HK-2 (cell line): Measurements from ENCODE around the gene FAM151A.
A peak's percentile ranks its signal among the peaks of the same experiment; 100 is the strongest.

ENCODE experiments used
- DNase-seq: peaks from one replicate; pipeline ENCODE4 v3.0.0-alpha.2; 2018; ENCODE audit not compliant: unreplicated experiment

The FAM151A gene

GRCh38 chr1:54604051-54604450, 19.3 kb downstream of the FAM151A start:
- no peak for DNase-seq

GRCh38 chr1:54603241-54603640, 20.1 kb downstream of the FAM151A start:
- no peak for DNase-seq

- no peak for DNase-seq
These were observed 20.8 kb downstream of the FAM151A start for GRCh38 chr1:54602554-54602953.

- DNase-seq = no peak
These were observed 21.6 kb downstream of the FAM151A start for GRCh38 chr1:54601730-54602129.

- DNase-seq = no peak
These were observed 22.2 kb downstream of the FAM151A start for GRCh38 chr1:54600947-54601721.

- no peak for DNase-seq
These were observed 24.0 kb downstream of the FAM151A start for GRCh38 chr1:54599211-54599823.

- DNase-seq = no peak
These were observed 25.8 kb downstream of the FAM151A start for GRCh38 chr1:54597455-54598030.

- DNase-seq = no peak
These were observed 26.6 kb downstream of the FAM151A start for GRCh38 chr1:54596756-54597155.

- DNase-seq = no peak
These were observed 27.3 kb downstream of the FAM151A start for GRCh38 chr1:54595956-54596498.

- DNase-seq = no peak
These were observed 28.9 kb downstream of the FAM151A start for GRCh38 chr1:54594463-54594862.

- no peak for DNase-seq
These were observed 29.7 kb downstream of the FAM151A start for GRCh38 chr1:54593571-54594160.

- DNase-seq = no peak
These were observed 32.1 kb downstream of the FAM151A start for GRCh38 chr1:54591127-54591756.

- no peak for DNase-seq
These were observed 34.9 kb downstream of the FAM151A start for GRCh38 chr1:54588377-54588776.

- no peak for DNase-seq
These were observed 37.9 kb downstream of the FAM151A start for GRCh38 chr1:54585181-54586066.

GRCh38 chr1:54584575-54584974, 38.8 kb downstream of the FAM151A start:
- DNase-seq = no peak

GRCh38 chr1:54583871-54584270, 39.5 kb downstream of the FAM151A start:
- DNase-seq = no peak

GRCh38 chr1:54583307-54583686, 40.0 kb downstream of the FAM151A start:
- DNase-seq = no peak

- DNase-seq = no peak
These were observed 40.6 kb downstream of the FAM151A start for GRCh38 chr1:54582566-54583306.

GRCh38 chr1:54581621-54582035, 41.7 kb downstream of the FAM151A start:
- peak; percentile 81 for DNase-seq

GRCh38 chr1:54580856-54581550, 42.3 kb downstream of the FAM151A start:
- DNase-seq = no peak
